Measurements from ENCODE around the gene REPS2. TPM values are rescaled to one million over a fixed set of nuclear protein-coding genes. Genes with fewer than 3 reads are reported as not detected.

REPS2 gene
- total RNA-seq, 2 donors from 2014 or later = 15.8 to 19.7 TPM

GRCh38 chrX:17185431-17185830 lies 239.0 kb downstream of the REPS2 start:
- WGBS, 2 donors = 70 to 72% methylated on average over 5 of the region's 5 CpGs
- Histone ChIP-seq H3K36me3 (replicated peaks in 1 of 2; ENCODE audit: insufficient read depth in 1 of 2, low read depth in 2 of 2) (no peaks in the 10 kb centered on the region), H3K4me3 (no peak overlapping the region), H3K9me3 (no peaks in the 10 kb centered on the region), H3K27me3 (no peaks in the 10 kb centered on the region), H3K4me1 (no peaks in the 10 kb centered on the region), H3K27ac (no peak overlapping the region)
- DNase-seq = no peak
- TF ChIP-seq POLR2A (IDR thresholded peaks at IDR 0.05) (no peak), CTCF (IDR thresholded peaks at IDR 0.05) (no peak)
- intact Hi-C loops (cut with DNase I) = no loop called here
- ATAC-seq = no peak

- Histone ChIP-seq H3K27me3 (no peaks in the 10 kb centered on the region), H3K27ac (no peak overlapping the region), H3K4me3 (no peak overlapping the region), H3K36me3 (replicated peaks in 1 of 2; ENCODE audit: insufficient read depth in 1 of 2, low read depth in 2 of 2) (no peaks in the 10 kb centered on the region), H3K9me3 (no peaks in the 10 kb centered on the region), H3K4me1 (no peaks in the 10 kb centered on the region)
- no peak for DNase-seq
- intact Hi-C loops (cut with DNase I) = no loop called here
- no peak for TF ChIP-seq POLR2A (IDR thresholded peaks at IDR 0.05)
- no peak for TF ChIP-seq CTCF (IDR thresholded peaks at IDR 0.05)
- ATAC-seq = no peak
- 71 to 73% methylated on average over 3 to 7 of the region's 7 CpGs for WGBS, 2 donors
These were observed 240.8 kb downstream of the REPS2 start for GRCh38 chrX:17187136-17187756.

DNA sequence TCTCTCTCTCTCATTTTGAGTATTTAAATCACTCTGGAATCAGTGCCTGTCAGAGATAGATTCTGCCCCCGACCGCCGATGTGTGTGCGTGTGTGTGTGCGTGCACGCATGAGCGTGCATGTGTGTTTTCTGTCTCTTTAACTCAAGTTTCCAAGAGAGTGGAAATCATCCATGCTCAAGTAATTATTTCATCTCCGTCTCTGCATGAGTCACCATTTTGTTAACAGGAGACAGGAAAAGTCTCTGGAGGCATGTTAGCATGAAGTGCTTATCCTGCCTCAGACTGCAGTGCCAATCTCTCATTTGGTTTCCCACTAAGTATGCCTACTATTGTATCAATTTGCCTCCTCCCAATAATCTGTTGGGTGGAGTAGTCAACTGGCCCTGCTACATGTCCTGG lies 245.6 kb downstream of the REPS2 start:
- DNase-seq (no peak), ATAC-seq (no peak)
- Histone ChIP-seq H3K4me1 (no peaks in the 10 kb centered on the region), H3K9me3 (no peaks in the 10 kb centered on the region), H3K27ac (no peak overlapping the region), H3K27me3 (no peaks in the 10 kb centered on the region), H3K36me3 (replicated peaks in 1 of 2; ENCODE audit: insufficient read depth in 1 of 2, low read depth in 2 of 2) (no peaks in the 10 kb centered on the region), H3K4me3 (no peak overlapping the region)
- WGBS, 2 donors = 90 to 92% methylated on average over 5 to 8 of the region's 8 CpGs
- intact Hi-C loops (cut with DNase I) = no loop called here
- no peak for TF ChIP-seq POLR2A (IDR thresholded peaks at IDR 0.05)
- no peak for TF ChIP-seq CTCF (IDR thresholded peaks at IDR 0.05)

Small RNA genes lying within 50 kb of the gene (small RNA-seq; reads per million reads assigned to genes)
- not detected for gene RF00019
- not detected for gene RF00190

Other genes with a start within 250 kb of the REPS2 start
- gene CTPS2, start 234.0 kb upstream of the REPS2 start, total RNA-seq = 10 to 100 TPM; 13.2 to 16.6 TPM
- gene SYAP1, start 227.0 kb upstream of the REPS2 start, total RNA-seq = 10 to 100 TPM; 15.3 to 15.8 TPM
- 10 to 100 TPM; 10.9 to 12.9 TPM for gene TXLNG, start 160.2 kb upstream of the REPS2 start, total RNA-seq
- gene RBBP7, start 76.3 kb upstream of the REPS2 start, total RNA-seq = 10 to 100 TPM; 39.4 to 53.7 TPM

Measured in body of pancreas (tissue), 4 donors.